Bone marrow (tissue), 2 donors: ENCODE results near the gene PRKN.
"Not testable (repeated sequence)": the region's sequence is repeated elsewhere in the genome, so short reads cannot be mapped to it uniquely, and the experiment has no call there.

ENCODE experiments used
- DNase-seq, 2 donors: peaks; one replicate each; lab custom pipeline; 2025; lab: John Stamatoyannopoulos, UW

PRKN gene

DNA sequence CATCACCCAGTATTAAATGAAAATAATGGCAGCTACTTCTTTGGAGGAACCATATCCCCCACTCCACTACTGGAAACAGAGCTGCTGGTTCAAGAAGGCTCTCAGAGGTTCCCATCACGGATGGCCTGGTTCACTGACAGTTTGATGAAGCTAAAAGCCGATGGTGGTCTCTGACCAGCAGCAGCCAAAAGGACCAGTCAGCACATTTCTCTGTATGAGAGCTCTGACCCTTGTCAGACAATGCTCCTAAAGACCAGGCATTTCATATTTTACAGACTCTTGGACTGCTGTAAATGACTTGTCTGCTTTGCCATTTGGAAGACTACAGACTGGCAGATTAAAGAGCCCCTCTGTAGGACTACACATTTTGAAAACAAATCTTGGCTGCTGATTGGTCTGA, 16.6 kb downstream of the PRKN start:
- no peak for DNase-seq

- DNase-seq: no peak
Measured at GRCh38 chr6:162710419-162710818, 17.1 kb downstream of the PRKN start.

DNA sequence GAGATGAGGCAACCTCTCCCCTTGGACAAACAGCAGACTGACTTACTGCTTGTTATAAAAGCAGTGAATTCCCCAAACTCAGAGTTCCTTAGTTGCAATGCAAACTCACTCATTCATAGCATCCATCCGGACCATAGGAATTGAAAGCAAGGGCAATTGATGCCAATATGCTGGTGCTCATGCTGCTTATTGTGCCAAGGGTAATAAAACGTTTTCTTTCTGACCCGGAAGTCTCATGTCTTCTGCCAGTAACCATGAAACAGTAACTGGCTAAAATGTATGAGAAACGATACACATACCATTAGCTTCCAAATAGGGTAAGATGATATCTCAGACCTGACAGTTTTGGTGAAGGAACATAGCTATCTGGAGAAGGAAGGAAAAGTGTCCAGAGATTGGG, 18.1 kb downstream of the PRKN start:
- no peak for DNase-seq

DNA sequence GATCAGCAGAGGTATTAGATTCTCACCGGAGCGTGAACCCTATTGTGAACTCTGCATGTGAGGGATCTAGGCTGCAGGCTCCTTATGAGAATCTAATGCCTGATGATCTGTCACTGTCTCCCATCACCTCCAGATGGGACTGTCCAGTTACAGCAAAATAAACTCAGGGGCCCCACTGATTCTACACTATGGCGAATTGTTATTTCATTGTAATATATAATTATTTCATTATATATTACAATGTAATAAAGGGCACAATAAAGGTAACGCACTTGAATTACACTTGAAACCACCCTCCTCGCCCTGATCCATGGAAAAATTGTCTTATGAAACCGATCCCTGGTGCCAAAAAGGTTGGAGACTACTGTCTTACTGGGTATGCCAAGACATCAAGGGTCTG, 18.6 kb downstream of the PRKN start:
- no peak for DNase-seq

DNA sequence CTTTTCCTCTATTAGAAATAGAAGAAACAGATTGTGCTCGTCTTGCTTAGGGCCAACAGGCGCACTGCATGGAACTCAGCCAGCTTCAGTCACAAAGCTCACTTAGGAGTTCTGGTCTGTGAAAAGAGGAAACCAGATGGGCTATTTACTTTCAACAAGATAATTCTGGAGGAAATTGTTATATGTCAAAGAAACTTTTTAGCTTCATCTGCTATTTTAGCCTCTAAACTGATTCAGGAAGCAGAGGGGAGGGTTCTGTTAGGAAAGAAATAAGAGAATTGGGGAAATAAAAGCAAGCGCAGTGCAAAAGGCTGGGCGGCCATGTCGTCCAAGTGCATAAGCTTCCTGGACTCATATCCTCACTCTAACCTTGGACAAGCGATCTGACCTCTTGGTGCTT, 21.3 kb downstream of the PRKN start:
- DNase-seq: no peak

DNA sequence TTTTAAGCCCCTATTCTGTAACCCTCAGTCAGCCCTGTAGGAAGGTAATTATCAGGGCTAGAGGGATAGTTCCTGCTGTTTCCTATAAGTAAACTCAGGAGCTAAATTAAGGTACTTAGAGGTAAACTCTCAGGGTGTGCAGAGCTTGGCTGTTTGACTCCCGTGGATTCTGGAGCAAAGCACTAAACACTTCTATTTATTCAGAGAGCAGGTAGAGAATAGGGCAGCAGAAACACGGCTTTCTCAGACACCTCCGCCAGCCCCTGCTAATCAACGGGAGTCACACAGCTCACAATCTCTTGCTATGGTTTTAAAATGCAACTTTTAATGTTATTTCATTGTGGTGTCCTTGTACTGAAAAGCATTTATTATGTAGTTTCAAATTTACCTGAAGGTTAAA, 21.8 kb downstream of the PRKN start:
- no peak for DNase-seq

DNA sequence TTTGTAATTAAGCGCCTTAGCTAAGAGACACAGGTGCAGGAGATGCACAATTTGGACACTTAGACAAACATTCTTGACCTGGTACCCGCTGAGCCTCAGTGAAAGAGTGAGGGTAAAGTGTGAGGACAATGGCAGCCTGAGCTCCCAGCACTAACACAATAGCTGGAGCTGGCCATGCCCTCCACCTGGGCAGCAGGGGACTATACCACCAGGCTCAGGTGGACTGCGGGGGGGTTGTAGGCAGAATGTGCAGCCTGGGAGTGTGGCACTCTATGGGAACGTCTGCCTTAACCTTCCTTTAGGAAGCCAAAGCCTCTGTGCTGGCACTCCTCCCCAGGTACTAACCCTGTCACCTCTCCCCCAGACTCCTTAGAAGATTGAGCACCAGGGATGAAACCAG, 23.6 kb downstream of the PRKN start:
- no peak for DNase-seq

- no peak for DNase-seq
Measured at GRCh38 chr6:162702446-162702845, 25.1 kb downstream of the PRKN start.

DNA sequence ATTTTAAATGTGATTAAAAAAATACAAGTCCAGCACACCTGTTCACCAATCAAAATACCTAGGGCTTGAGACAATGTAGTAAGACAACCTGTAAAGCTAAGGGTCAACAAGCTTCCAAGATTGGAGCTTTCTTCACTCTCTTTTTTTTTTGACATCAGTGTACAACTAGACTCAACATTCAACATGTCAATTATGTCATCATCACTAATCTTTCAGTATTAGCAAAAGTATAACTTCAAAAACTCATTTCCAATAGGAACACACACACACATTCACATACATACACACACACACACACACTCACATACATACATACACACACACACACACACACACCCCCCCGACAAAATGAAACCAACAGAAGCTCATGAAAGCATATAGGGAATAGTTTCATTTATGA, 26.0 kb downstream of the PRKN start:
- no peak for DNase-seq

- no peak for DNase-seq
Measured at GRCh38 chr6:162700966-162701365, 26.6 kb downstream of the PRKN start.

DNA sequence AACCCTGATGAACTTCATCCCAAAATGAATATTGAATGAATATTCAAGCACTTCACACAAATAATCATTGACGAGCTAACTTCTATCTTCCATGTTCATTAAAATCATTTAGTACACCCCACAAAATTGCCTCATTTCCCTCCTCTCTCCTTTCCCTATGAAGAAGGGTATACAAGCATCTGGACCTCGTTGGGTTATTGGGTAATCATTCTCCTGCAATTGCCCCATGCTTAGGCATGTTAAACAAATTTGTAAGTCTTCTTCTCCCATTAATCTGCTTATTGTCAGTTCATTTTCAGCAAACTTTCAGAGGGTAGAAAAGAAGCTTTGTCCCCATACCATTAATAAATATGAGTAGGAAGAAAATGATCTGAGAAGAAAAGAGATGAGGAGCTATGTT, 27.6 kb downstream of the PRKN start:
- DNase-seq: no peak

DNA sequence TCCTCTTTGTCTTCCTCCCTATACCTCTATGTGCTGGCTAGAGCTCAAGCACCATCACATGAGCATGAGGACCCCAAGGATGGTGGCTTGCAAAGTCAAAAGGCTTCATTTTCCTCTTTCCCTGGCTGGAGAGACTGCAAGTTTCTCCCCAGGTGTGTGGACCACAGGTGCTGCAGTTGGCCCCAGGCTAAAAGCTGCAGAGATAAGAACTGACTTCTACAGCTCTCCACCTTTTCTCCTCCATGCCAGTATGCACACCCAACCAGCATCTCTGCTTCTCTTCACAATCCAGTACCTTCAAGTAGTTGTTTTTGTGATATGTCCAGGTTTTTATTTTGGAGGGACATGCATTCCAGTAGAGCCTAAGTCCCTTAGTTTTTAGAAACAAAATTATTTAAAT, 29.1 kb downstream of the PRKN start:
- DNase-seq: no peak

GRCh38 chr6:162697872-162698403, 29.6 kb downstream of the PRKN start:
- DNase-seq: no peak

DNA sequence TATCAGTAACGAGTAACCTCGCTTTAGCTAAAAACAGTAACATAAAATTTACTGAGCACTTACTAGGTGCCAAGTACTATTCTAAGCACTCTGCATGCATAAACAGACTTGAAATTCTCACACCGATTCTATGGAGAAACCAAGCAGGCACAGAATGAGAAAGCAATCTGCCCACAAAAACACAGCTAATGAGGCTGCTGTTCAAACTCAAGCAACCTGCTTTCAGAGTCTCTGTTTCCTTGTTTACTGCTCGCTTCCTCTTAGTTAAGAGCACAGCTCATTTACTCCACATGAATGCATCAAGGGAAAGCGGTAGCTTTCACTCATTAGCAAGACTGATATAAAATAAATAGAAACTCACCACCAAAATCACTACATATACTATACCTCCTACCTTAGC, 37.4 kb downstream of the PRKN start:
- DNase-seq: no peak

DNA sequence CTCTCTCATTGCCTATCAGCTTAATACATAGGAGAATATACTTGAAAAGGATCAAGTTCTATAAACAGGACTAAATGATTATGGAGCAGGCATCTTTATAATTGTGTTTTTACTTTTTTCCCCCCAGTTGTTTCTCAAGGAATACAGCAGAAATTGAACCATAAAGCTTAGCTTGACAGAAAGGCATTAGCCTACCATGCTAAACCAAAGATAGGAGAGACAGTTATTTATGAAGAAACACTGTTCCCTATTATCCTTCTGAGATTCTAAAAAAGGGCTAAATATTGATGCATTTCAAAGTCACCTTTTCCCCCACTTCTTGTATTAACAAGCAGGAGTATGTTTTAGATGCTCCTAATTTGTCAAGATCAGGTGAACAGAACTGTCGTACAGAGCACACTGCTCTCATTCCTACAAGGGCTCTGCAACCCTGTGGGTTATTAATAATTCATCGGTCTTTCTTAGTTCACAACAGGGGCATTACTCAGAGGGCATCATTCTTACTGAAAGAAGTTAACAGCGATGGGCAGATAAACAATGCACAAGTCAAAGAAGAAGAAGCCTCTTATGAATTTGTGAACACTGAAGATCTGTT, 38.7 kb downstream of the PRKN start:
- DNase-seq: no peak

- no peak for DNase-seq
Measured at GRCh38 chr6:162685586-162685985, 42.0 kb downstream of the PRKN start.

GRCh38 chr6:162684961-162685360, 42.6 kb downstream of the PRKN start:
- DNase-seq: no peak

DNA sequence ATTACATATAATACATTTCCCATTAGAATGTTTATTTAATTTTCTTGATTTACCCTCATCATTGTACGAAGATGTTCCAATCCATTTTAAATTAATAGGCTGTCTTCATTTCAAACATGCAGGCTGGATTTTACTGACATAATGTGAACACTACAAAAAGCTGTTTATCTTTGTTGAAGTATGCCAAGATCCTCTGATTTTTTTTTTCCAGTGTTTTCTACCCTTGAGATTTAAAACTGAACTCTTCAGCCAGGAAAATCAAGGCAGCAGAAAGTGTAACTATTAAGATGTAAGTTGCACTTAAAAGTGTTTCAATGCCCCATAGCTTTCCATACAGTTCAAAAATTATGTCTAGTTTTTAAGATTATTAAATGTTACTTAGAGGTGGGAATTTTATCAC, 43.5 kb downstream of the PRKN start:
- no peak for DNase-seq

- DNase-seq: no peak
Measured at GRCh38 chr6:162683135-162683534, 44.4 kb downstream of the PRKN start.

GRCh38 chr6:162681447-162681846, 46.1 kb downstream of the PRKN start:
- no peak for DNase-seq

DNA sequence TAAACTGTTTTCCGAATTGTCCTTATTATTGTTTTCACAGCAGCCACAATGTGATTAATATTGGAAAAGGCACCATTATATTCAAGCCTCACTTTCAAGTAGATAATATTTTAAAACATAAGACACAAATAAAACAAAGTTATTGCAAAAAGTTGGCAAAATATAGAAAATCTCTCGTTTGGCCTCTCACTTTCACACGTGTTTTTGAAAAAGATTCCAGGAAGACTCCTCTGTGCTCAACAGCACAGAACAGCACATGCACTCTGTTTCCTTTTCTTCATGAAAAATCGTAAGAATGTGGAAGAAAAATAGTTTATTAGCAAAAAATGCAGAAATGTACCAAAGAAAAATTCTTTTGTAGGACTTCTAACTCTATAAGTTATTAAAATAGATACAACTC, 46.7 kb downstream of the PRKN start:
- no peak for DNase-seq

DNA sequence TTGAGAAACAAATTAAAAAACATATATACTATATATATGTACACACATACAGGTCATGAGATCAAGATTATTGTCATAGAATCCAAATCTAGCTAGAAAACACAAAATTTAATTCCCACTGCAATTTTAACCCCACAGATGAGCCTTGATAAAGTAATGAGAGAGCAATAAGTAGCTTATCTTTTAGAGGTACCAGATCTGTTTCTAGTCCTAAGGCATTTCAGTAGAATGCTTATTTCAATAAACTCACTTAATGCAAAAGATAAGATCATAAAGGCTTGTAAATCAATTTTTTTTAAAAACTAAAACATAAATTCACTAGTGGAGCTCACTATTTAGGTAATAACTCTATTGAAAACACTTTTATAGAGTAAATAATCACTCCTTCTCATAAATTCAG, 47.2 kb downstream of the PRKN start:
- DNase-seq: no peak

DNA sequence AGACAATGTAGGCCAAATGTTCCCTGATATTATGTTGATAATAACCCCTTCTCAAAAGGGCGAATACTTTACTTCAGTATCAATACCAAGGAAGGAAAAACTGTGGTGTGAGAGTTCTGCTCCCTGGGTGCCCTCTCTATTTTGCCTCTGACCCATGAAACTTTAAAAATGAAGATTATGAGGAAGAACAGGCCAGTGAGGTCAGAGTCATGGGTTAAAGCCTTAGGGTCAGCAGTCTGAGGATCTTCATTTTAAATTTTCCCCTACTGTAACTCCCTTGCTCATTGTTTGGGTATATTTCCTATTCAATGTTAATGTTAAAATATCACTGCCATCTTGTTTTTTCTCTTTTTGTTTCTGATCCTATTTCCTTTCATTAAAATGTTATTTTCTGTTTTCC, 47.9 kb downstream of the PRKN start:
- no peak for DNase-seq

DNA sequence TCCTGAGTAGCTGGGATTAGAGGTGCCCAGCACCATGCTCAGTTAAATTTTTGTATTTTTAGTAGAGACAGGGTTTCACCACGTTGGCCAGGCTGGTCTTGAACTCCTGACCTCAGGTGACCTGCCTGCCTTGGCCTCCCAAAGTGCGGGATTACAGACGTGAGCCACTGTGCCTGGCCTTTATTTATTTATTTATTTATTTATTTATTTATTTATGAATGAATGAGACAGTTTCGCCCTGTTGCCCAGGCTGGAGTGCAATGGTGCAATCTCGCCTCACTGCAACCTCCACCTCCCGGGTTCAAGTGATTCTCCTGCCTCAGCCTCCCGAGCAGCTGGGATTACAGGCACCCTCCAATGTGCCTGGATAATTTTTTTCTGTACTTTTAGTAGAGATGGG, 48.7 kb downstream of the PRKN start:
- not testable (repeated sequence) for DNase-seq

DNA sequence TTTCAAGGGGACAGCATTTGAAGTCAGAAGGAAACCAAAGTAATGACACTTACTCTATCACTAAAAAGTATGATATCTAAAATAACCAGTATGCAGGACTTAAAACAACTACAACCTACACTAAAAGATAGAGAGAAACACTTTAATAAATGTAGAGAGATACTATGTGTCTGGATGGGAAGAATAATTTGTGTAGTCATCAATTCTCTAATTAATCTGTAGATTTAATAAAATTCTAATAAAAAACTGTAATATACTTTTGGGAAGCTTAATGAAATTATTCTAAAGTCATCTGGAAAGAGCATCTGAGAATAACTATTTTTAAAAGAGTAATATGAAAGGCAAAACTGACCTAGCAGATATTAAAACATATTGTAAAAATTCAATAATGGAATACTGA, 52.1 kb downstream of the PRKN start:
- no peak for DNase-seq
